GM18502 (cell line): ENCODE results near the gene ATP5F1A.
"Not testable (repeated sequence)": the region's sequence is repeated elsewhere in the genome, so short reads cannot be mapped to it uniquely, and the experiment has no call there.

Experiments
- ATAC-seq: cut with Tn5 transposase; IDR thresholded peaks from one replicate; pipeline ENCODE4 v1.9.1; 2021; ENCODE audit warnings: mild to moderate bottlenecking; ENCODE audit not compliant: unreplicated experiment, poor library complexity

Gene ATP5F1A

DNA sequence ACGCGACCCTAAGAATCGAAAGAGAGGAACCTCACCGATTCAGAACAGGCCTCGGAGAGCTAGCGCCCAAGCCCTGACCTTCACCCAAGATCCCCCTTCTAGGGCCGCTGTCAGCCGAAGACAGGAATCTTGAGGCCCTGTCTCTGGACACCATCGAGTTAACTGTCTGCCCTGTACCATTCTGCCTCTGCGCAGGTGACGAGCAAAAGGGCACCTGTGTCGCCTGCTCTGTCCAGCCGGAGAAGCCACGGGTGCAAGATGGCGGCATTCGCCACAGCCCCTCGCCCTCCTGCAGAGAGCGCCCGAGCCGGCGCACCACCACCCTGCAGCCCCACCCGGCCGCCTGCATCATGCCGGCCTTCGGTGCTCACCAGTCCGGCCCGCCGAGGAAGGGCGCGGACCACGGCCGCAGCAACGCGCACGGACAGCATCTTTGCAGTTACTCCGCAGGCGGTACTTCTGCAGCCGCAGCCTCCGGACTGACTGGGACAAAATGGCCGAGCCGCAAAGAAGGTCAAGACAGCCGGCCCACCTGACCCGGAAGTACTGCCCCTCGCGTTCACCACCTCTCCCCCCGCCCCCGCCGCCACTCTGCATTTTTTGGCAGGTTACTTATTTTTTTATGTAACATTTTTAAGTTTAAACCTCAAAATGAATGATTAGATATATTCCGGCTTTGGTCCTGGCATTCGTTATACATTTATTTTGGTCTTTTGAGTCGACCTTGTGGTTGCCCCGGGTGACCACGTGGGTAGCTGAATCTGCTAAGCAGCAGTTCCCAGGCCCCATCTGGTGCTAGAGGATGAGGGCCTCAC, at the start of gene ATP5F1A:
TSS of gene ATP5F1A (minus strand) at position 496 of the 815 bp plus-strand sequence. CDS start at position 431, 65 bp downstream.
- ATAC-seq = peak; percentile 84

DNA sequence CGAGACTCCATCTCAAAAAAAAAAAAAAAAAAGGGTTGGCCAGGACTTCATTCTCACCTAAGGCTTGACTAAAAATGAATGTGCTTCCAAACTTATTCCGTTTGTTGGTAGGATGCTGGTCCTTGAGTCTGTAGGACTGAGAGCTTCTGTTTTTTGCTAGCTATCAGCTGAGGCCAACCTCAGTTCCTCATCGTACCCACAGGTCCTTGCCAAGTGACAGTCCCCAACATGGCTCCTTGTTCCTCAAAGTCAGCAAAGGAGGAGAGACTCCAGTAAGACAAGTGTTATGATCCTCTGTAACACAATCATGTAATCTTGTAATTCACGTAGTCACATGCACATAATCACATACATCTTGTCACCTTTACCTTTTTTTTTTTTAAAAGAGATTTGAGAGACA, 43.1 kb upstream of the ATP5F1A start:
- ATAC-seq = no peak

DNA sequence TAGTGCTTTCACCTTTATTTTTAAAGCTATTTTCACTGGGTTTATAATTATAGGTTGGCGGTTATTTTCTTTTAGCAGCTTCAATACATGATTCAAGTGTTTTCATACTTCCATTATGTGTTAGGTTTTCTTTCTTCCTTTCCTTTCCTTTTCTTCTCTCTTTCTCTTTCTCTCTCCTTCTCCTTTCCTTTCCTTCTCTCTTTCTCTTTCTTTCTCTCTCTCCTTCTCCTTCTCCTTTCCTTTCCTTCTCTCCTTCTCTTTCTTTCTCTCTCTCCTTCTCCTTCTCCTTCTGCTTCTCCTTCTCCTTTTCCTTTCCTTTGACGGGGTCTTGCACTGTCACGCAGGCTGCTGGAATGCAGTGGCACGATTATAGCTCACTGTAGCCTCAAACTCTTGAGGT, 42.1 kb upstream of the ATP5F1A start:
- no peak for ATAC-seq

DNA sequence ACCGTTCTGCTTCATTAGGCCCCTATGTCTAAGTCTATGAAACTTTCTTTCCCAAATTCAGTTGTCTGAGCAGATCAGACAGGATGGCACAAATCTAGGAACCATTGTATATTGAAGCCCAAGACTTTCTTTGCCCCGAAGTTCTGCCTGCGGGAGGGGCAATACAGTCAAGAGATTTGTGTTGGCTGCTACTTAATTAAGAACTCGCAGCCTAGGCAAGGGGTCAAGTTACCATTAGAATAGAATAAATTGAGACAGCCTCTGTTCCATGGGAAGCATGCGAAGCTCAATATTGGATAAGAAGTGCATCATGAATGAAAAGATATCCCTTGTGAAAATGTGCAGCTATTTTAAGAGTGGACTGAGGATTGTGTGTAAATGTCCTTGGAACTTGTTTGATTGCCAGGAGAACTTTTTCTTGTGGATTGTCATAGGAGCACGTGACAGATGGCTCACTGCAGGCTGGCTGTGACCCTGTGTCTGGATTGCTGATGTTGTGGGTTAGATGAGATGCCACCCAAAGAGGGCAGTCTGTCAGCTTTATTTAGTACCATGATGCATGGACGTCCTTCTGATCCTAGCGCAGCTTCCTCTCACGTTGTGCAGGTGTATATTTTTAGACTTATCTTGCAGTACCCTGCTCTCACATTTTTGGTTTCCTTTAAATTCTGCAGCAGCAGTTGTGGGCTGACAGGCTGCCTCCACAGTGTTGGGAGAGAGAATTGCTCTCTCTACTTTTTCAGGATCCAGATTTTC, 37.0 kb upstream of the ATP5F1A start:
- no peak for ATAC-seq

DNA sequence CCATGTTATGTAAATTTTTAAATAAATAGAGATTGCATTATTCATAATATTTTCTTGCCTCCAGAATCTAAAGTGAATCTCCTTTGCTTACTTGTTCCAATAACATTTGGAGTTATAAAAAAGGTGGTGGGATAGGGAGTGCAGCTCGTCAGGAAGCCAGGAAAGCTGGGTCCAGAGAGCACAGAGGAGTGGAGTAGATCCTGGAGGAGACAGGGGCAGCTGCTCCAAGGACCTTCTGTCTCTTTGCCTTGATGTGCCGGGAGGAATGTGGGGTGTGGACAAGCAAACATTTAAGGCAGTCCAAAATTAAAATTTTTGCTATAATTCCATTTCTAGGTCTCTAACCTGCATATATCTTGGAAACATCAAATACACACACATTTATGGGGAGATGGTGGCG, 35.4 kb upstream of the ATP5F1A start:
- ATAC-seq = no peak

DNA sequence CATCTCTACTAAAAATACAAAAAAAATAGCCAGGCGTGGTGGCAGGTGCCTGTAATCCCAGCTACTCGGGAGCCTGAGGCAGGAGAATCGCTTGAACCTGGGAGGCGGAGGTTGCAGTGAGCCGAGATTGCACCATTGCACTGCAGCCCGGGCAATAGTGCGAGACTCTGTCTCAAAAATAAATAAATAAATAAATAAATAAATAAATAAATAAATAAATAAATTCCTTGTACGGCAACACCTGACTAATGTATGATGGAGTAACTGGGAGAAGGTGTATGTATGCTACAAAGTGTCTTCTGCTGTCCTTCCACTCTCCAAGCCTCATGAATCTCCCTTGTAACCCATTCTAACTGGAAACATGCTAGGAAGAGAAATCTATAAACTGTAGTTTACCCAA, 32.5 kb upstream of the ATP5F1A start:
- not testable (repeated sequence) for ATAC-seq

DNA sequence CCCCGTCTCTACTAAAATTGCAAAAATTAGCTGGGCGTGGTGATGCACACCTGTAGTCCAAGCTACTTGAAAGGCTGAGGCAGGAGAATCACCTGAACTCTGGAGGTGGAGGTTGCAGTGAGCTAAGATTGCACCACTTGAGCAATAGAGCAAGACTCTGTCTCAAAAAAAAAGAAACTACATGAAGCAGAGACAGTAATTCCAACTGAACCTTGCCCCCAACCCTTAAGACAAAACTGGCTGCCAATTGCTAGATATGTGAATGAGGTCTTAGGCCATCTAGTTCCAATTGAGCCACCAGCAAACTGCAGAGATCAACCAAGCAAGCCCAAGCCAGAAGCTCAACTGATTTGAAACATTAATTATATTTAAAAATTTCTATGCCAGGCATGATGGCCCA, 32.0 kb upstream of the ATP5F1A start:
- no peak for ATAC-seq

DNA sequence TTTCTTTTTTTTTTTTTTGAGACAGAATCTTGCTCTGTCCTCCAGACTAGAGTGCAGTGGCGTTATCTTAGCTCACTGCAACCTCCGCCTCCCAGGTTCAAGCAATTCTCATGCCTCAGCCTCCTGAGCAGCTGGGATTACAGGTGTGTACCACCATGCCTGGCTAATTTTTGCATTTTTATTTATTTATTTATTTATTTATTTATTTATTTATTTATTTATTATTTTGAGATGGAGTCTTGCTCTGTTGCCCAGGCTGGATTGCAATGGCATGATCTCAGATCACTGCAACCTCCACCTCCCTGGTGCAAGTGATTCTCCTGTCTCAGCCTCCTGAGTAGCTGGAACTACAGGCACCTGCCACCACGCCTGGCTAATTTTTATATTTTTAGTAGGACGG, 28.5 kb upstream of the ATP5F1A start:
- not testable (repeated sequence) for ATAC-seq

DNA sequence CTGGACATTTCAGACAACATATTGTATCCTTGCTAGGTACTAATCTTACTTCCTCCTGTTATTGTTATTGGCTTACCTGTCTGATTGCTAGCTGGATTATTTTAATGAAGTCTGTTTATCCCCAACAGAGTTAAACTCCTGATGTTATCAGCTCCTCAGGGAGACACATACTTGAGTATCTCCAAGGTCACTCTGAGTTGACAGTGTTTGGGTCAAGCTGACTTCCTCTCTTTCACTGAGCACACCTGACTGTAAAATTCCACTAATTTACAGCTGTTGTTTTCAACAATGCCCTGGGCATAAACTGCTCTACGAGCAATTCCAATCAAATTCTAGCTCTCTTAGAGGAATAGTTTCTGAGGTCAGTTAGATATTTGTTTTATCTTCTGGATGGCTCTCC, 15.7 kb upstream of the ATP5F1A start:
- no peak for ATAC-seq

DNA sequence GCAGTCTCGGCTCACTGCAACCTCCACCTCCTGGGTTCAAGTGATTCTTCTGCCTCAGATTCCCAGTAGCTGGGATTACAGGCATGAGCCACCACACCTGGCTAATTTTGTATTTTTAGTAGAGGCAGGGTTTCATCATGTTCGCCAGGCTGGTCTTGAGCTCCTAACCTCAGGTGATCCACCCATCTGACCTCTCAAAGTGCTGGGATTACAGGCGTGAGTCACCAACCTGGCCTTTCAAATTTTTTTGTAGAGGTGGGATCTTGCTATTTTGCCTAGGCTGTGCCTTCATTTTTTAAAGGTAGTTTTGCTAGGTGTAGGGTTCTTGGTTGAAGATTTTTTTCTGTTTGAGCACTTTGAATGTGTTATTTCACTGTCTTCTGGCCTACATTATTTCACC, 12.3 kb upstream of the ATP5F1A start:
- ATAC-seq = no peak

DNA sequence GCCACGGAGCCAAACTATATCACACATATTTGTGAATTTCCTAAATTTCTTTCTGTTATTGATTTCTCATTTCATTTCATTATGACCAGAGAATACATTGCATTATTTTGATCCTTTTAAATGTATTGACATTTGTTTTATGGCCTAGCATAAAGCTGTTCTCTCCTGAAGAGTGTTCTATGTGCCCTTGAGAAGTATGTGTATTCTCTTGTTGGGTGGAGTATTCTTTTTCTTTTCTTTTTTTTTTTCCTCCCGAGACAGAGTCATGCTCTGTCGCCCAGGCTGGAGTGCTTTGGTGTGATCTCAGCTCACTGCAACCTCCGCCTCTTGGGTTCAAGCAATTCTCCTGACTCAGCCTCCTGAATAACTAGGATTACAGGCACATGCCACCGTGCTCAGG, 11.3 kb upstream of the ATP5F1A start:
- no peak for ATAC-seq

DNA sequence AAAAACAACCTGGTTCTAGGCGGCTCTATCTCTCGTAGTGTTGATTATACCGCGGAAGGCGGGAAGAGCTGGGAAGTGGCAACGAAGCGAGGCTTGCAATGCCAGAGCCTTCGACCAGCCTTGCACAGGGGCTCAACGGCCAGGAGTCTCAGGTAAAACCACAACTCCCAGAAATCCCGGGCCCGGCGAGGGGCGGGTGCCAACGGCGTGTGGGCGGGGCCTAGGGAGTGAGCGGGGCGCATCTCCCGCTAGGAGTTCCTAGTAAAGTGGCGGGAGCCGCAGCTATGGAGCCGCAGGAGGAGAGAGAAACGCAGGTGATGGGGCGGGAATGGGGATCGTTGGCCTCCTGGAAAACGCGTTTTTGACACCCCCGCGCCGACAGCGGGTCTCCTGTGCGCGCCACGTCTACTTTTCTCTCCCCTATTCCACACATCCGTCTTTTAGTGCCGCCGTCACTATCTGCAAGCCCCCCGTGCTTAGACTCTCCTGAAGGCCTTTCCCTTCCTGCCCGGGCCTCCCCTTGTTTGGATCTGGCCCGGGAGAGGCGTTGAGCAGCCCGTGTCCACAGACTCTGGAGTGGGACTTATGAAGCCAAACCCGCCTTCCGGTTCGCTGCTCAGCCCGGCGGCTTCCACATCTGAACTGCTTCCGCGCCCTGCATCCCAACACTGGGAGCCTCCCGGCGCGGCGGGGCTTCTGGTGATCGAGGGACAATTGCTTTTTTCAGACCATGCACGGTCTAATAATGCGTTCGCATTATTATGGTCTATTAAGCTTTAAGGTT, 6.2 kb upstream of the ATP5F1A start, which contains the start of gene HAUS1:
TSS of gene HAUS1 (plus strand) at position 258 of the 784 bp plus-strand sequence. CDS start at position 285, 27 bp downstream.
- ATAC-seq = peak; percentile 96

DNA sequence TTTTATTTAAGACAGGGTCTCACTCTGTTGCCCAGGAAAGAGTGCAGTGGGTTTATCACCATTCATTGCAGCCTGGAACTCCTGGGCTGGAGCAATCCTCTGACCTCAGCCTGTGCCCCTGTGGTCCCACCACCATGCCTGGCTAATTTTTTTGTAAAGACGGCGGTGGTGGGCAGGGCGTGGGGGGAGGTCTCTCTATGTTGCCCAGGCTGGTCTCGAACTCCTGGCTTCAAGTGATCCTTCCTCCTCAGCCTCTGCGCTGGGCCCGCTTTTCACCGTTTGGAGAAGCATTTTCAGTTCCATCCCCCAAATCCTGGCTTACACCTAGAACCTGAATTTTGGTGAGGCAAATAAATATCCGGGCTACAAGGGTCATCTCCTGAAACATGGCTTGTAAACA, 1.4 kb upstream of the ATP5F1A start:
- no peak for ATAC-seq

DNA sequence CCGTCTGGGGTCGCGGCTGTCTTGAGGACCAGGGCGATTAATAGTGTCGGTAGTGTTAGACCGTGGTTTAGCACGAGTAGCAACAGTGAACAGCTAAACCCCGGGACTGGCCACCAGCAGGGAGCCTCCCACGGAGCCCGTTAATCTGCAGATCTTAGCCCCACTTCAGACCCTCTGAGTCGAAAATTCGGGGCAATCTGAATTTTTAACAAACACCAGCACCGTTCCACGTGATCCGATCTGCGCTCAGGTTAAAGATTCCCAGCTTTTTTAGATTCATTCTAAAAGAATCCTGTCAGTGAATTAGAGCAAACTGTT, 479 bp upstream of the ATP5F1A start:
- no peak for ATAC-seq

DNA sequence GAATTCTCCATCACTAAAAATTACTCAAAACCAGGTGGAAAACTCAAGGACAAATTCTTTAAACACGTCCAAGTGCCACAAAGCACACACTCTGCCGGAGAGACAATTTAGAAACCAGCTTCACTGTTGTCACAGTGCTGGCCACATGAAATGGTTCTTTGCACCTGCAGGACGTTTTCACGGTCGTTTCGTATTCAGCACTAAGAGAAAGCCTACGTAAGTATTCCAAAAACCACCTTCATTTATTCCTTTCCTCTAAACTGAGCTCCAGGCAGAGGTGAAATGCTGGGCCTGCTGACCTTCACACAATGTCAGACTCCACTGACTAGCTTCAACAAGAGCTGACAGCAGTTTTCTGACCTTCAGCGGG, 680 bp downstream of the ATP5F1A start:
- ATAC-seq = peak; percentile 17

DNA sequence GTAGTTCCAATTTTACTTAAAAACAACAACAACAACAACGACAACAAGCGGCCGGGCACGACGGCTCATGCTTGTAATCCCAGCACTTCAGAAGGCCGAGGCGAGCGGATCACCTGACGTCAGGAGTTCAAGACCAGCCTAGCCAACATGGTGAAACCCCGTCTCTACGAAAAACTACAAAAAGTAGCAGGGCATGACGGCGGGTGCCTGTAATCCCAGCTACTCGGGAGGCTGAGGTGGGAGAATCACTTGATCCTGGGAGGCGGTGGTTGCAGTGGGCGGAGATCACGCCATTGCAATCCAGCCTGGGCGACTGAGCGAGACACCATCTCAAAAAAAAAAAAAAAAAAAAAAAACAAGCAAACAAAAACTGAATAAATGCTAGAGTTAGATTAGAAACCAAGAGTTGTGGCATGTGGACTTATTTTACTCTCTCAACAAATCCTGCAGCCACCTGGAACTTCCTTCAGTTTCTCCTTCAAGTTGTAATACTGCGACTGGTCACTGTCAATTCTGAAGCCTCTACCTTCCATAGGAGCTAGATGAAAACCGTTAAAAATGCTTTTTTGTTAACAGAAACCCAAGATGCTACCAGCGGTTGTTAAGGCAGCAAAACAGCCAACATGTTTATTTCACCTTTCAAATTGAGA, 1.3 kb downstream of the ATP5F1A start:
- ATAC-seq = no peak

DNA sequence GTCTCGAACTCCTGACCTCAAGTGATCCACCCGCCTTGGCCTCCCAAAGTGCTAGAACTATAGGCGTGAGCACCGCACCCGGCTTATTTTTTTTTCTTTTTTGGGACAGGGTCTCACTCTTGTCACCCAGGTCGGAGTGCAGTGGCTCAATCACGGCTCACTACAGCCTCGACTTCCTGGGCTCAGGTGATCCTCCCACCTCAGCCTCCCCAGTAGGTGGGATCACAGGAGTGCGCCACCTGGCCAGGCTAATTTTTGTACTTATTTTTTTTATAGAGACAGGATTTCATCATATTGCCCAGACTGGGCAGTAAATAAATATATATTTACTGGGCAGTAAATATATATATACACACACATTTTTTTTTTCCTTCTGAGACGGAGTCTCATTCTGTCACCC, 2.6 kb downstream of the ATP5F1A start:
- no peak for ATAC-seq

DNA sequence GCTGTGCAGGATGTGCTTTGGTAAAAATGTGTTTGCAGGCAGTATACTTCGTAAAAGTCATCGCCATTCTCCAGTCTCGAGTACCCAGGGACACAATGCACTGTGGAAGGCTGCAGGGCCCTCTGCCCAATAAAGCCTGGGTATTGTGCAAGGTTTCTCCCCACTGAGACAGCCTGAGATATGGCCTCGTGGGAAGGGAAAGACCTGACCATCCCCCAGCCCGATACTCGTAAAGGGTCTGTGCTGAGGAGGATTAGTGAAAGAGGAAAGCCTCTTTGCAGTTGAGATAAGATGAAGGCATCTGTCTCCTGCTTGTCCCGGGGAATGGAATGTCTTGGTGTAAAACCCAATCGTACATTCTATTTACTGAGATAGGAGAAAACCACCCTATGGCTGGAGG, 9.6 kb downstream of the ATP5F1A start:
- not testable (repeated sequence) for ATAC-seq

DNA sequence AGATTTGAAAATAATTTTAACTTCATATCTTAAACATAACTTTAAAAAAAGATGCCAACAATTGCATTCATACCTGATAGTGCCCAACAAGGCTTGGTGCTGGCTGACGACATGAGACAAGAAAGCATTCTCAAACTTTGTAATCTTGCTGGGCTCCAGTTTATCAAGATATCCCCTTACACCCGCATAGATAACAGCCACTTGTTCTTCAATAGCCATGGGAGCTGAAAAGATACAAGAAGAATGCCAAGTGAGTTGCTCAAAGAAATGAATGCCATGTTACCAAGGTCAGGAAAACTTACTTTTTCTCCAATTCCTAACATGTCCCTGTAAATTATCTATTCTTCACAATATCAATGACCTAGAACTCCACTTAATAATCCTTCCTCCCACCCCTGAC, 13.7 kb downstream of the ATP5F1A start:
- no peak for ATAC-seq

DNA sequence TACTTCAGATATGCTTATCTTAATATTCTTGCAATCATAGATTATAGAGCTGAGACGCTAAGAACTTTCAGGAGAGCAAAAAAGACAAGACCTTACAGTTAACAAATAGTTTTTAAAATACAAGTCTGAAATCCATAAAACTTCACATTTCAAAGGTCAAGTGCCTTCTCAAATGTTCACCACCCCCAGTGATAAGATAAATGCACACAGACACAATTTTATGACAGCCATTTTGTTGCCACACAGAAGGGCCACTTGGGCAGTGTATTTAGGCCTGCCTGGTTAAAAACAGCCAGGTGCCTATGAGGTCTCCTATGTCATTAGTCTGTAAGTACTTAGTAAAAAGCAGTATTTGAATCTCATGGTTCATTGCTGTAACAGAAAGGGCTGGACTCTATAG, 17.9 kb downstream of the ATP5F1A start:
- no peak for ATAC-seq

DNA sequence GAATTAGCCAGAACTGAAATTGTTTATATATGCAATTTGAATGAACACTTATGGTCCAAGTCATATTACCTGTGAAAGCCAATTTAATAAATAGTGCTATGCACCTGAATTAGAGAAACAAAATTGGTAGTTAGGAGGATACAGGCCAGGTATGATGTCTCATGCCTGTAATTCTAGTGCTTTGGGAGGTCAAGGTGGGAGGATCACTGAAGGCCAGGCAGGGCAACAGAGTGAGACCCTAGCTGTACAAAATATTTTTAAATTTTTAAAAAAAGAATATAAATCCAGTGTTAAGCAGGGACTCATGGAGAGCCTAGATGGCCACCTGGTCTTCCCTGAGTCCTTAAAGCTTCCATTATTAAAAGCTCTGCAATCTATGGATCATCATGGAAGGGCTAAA, 18.8 kb downstream of the ATP5F1A start:
- ATAC-seq = no peak
